H9 (cell line): ENCODE data around the gene COL4A1. TPM values are rescaled to one million over a fixed set of nuclear protein-coding genes. Genes with fewer than 3 reads are reported as not detected.

Experiments used
- DNase-seq: peaks from one replicate; pipeline ENCODE4 v3.0.0-alpha.2; 2017
- H2AFZ ChIP-seq: one replicate; pipeline ENCODE4 v1.6.1; 2013; ENCODE audit warnings: mild to moderate bottlenecking, low read length, control low read depth, moderate library complexity
- H2AK5ac ChIP-seq: 2 replicates; pipeline ENCODE4 v1.6.1; 2013; ENCODE audit warnings: low read length, control low read depth, mixed read lengths; ENCODE audit not compliant: insufficient read length
- H2BK120ac ChIP-seq: one replicate; pipeline ENCODE4 v1.6.1; 2013; ENCODE audit warnings: low read depth, mild to moderate bottlenecking, low read length, control low read depth, inconsistent platforms; ENCODE audit not compliant: poor library complexity, severe bottlenecking
- H2BK12ac ChIP-seq: 2 replicates; pipeline ENCODE4 v1.6.1; 2013; ENCODE audit warnings: low read length, control low read depth, mixed read lengths, low read depth; ENCODE audit not compliant: insufficient read length
- H2BK15ac ChIP-seq: 2 replicates; pipeline ENCODE4 v1.6.1; 2013; ENCODE audit warnings: low read depth, low read length, control low read depth
- H2BK20ac ChIP-seq: one replicate; pipeline ENCODE4 v1.6.1; 2013; ENCODE audit warnings: low read depth, mild to moderate bottlenecking, low read length, control low read depth, inconsistent platforms; ENCODE audit not compliant: poor library complexity, severe bottlenecking
- H2BK5ac ChIP-seq: 2 replicates; pipeline ENCODE4 v1.6.1; 2013; ENCODE audit warnings: low read length, control low read depth, mixed read lengths; ENCODE audit not compliant: insufficient read length
- H3K14ac ChIP-seq: 2 replicates; pipeline ENCODE4 v1.6.1; 2013; ENCODE audit warnings: low read length, control low read depth; ENCODE audit not compliant: insufficient read depth
- H3K18ac ChIP-seq: 2 replicates; pipeline ENCODE4 v1.6.1; 2013; ENCODE audit warnings: low read depth, mild to moderate bottlenecking, mixed read lengths, low read length, control low read depth; ENCODE audit not compliant: insufficient read length
- H3K23ac ChIP-seq: 2 replicates; pipeline ENCODE4 v1.6.1; 2013; ENCODE audit warnings: low read length, control low read depth, mixed read lengths, low read depth; ENCODE audit not compliant: insufficient read length
- H3K23me2 ChIP-seq: 2 replicates; pipeline ENCODE4 v1.6.1; 2013; ENCODE audit warnings: low read depth, mild to moderate bottlenecking, mixed read lengths, low read length, control low read depth; ENCODE audit not compliant: insufficient read length, poor library complexity, severe bottlenecking
- H3K27ac ChIP-seq: 2 replicates; pipeline ENCODE4 v1.5.1; 2013; ENCODE audit warnings: low read length, control low read depth, mixed read lengths, low read depth; ENCODE audit not compliant: insufficient read length
- H3K27me3 ChIP-seq: 2 replicates; pipeline ENCODE4 v1.6.1; 2013; ENCODE audit warnings: low read length, control low read depth, inconsistent platforms; ENCODE audit not compliant: insufficient read depth
- H3K4ac ChIP-seq: 2 replicates; pipeline ENCODE4 v1.6.1; 2013; ENCODE audit warnings: low read depth, mild to moderate bottlenecking, control low read depth, inconsistent platforms, low read length, moderate library complexity
- H3K4me1 ChIP-seq: 2 replicates; pipeline ENCODE4 v1.6.1; 2013; ENCODE audit warnings: low read length, control low read depth, inconsistent platforms; ENCODE audit not compliant: insufficient read depth
- H3K4me2 ChIP-seq: 2 replicates; pipeline ENCODE4 v1.6.1; 2013; ENCODE audit warnings: low read length, control low read depth, mixed read lengths; ENCODE audit not compliant: insufficient read length, insufficient read depth
- H3K56ac ChIP-seq: 2 replicates; pipeline ENCODE4 v1.6.1; 2013; ENCODE audit warnings: low read depth, mild to moderate bottlenecking, mixed read lengths, low read length, control low read depth; ENCODE audit not compliant: insufficient read length
- H3K79me1 ChIP-seq: 2 replicates; pipeline ENCODE4 v1.6.1; 2013; ENCODE audit warnings: low read depth, mild to moderate bottlenecking, moderate library complexity, low read length, control low read depth, inconsistent platforms; ENCODE audit not compliant: insufficient read depth, poor library complexity, severe bottlenecking
- H3K79me2 ChIP-seq: 2 replicates; pipeline ENCODE4 v1.6.1; 2013; ENCODE audit warnings: low read length, control low read depth, inconsistent platforms; ENCODE audit not compliant: insufficient read depth
- H3K9ac ChIP-seq: 2 replicates; pipeline ENCODE4 v1.6.1; 2013; ENCODE audit warnings: low read length, control low read depth, mixed read lengths; ENCODE audit not compliant: insufficient read length; ENCODE audit errors: extremely low read depth
- H3K9me3 ChIP-seq: one replicate; pipeline ENCODE4 v1.6.1; 2013; ENCODE audit warnings: low read depth, low read length, inconsistent platforms; ENCODE audit not compliant: control insufficient read depth
- H3T11ph ChIP-seq: one replicate; pipeline ENCODE4 v1.6.1; 2013; ENCODE audit warnings: mild to moderate bottlenecking, low read length, control low read depth, inconsistent platforms
- H4K20me1 ChIP-seq: one replicate; pipeline ENCODE4 v1.6.1; 2013; ENCODE audit not compliant: control insufficient read depth, insufficient read length, insufficient read depth
- H4K5ac ChIP-seq: 2 replicates; pipeline ENCODE4 v1.6.1; 2013; ENCODE audit warnings: low read depth, mild to moderate bottlenecking, mixed read lengths, low read length, control low read depth; ENCODE audit not compliant: insufficient read length
- H4K8ac ChIP-seq: replicated peaks from 2 replicates; pipeline ENCODE4 v1.6.1; 2013; ENCODE audit warnings: low read length, control low read depth, mixed read lengths, low read depth; ENCODE audit not compliant: insufficient read length
- H4K91ac ChIP-seq: 2 replicates; pipeline ENCODE4 v1.6.1; 2013; ENCODE audit warnings: low read depth, mild to moderate bottlenecking, moderate library complexity, mixed read lengths, low read length, control low read depth; ENCODE audit not compliant: insufficient read length
- H3K27ac Mint-ChIP-seq, 3 experiments: 2 replicates in 2 of 3; 3 replicates in 1 of 3; pipeline ENCODE4 v1.8.0; 2020 to 2021; ENCODE audit warnings: mixed read lengths in 3 of 3, mild to moderate bottlenecking in 1 of 3, moderate library complexity in 1 of 3
- H3K27me3 Mint-ChIP-seq: 2 replicates; pipeline ENCODE4 v1.8.0; 2021; ENCODE audit warnings: low read depth, mild to moderate bottlenecking, moderate library complexity, mixed read lengths
- H3K36me3 Mint-ChIP-seq, 3 experiments: 2 replicates in 2 of 3; 3 replicates in 1 of 3; pipeline ENCODE4 v1.8.0; 2020 to 2021; ENCODE audit warnings: low read depth in 3 of 3, mixed read lengths in 3 of 3; ENCODE audit not compliant: insufficient read depth in 1 of 3
- H3K4me1 Mint-ChIP-seq, 2 experiments: 2 replicates each; pipeline ENCODE4 v1.8.0; 2020; ENCODE audit warnings: mixed read lengths in 2 of 2
- H3K4me3 Mint-ChIP-seq, 2 experiments: 2 replicates in 1 of 2; 3 replicates in 1 of 2; pipeline ENCODE4 v1.8.0; 2020 to 2021; ENCODE audit warnings: mild to moderate bottlenecking in 2 of 2, mixed read lengths in 2 of 2, moderate library complexity in 1 of 2
- H3K9me3 Mint-ChIP-seq, 2 experiments: 2 replicates in 1 of 2; 3 replicates in 1 of 2; pipeline ENCODE4 v1.8.0; 2020; ENCODE audit warnings: mild to moderate bottlenecking in 2 of 2, mixed read lengths in 2 of 2, moderate library complexity in 1 of 2
- WGBS: extraction: QIAGEN DNeasy Blood & Tissue Kit; methylation state at CpG from one replicate; pipeline ENCODE4 v1.1.7; 2013; ENCODE audit warnings: missing lambda C conversion rate, low lambda C conversion rate, mixed read lengths; ENCODE audit not compliant: insufficient read length; ENCODE audit errors: extremely low coverage; 5-methylcytosine and 5-hydroxymethylcytosine counted together
- total RNA-seq: library from RNA; stranded (reverse); gene quantifications from 2 replicates; pipeline ENCODE4 v1.2.1, GENCODE V29; 2021
- TF ChIP-seq, protein P1 (sequence below): fragments of 200-600 bp; sonication (generic); conservative IDR thresholded peaks from 3 replicates; pipeline ENCODE4 v1.8.0; 2021; ENCODE audit warnings: antibody characterized with exemption, mild to moderate bottlenecking

The COL4A1 gene
- total RNA-seq, 1 experiment from 2014 or later: 73.1 TPM

DNA sequence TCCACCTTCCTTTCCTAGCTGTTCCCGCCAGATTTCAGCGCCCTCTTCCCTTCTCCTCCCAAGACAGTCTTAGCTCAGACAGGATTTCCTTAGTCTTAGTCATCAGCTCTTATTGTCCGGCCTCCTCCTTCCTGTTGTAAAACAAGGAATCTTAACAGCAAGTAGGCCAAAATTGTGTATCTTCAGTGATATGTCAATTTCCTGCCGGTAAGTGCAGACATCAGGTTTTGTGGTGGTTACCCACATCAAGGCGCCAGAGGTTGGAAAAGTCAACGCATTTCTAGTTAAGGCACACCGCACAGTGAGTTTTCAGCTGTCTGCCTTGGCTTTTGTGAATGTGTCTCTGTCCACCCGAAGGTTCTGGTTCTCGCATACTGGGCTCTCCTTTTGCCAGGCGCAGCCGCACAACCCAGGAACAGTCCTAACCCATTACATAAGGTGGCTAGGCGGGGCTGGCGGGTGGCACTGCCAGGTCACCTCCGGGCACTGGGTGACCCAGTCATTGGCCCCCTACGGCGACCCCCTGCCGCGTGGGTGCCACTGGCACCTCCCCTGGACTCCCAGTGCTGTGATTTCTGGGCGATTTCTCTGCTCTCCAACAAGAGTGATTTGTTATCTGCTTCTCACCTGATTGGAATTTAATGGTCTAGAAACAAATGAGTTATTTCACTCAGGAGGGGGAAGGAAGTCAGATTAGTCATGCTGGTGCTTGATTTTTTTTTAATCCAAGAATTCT, 13.0 kb upstream of the COL4A1 start:
- H2BK5ac ChIP-seq: no peak overlapping the region
- Mint-ChIP-seq H3K27ac (peak overlapping the region in 1 of 3 experiments; percentile 25; a peak in 2 of 7 replicates), H3K4me1 (peaks cover 23 to 27% of the 10 kb centered on the region in 2 experiments), H3K36me3 (peaks cover 13 to 20% (median 18%) of the 10 kb centered on the region in 3 experiments), H3K4me3 (no peak overlapping the region), H3K27me3 (no peaks in the 10 kb centered on the region), H3K9me3 (peaks cover 0 to 4% of the 10 kb centered on the region in 2 experiments; a peak in 2 of 5 replicates)
- no peak overlapping the region for H3K18ac ChIP-seq
- H3K27me3 ChIP-seq: no peaks in the 10 kb centered on the region
- H3K9me3 ChIP-seq: no peaks in the 10 kb centered on the region
- H3K4me2 ChIP-seq: no peak overlapping the region
- DNase-seq: peak; percentile 25
- no peak overlapping the region for H2BK12ac ChIP-seq
- H3K79me1 ChIP-seq: no peaks in the 10 kb centered on the region
- no peak overlapping the region for H2BK15ac ChIP-seq
- no peaks in the 10 kb centered on the region for H4K20me1 ChIP-seq
- no peak overlapping the region for H3K27ac ChIP-seq
- no peak overlapping the region for H2BK20ac ChIP-seq
- no CpG with 5 or more reads among the region's 19 CpGs for WGBS
- no peak overlapping the region for H2BK120ac ChIP-seq
- no peak overlapping the region for H4K8ac ChIP-seq
- no peak overlapping the region for H3K14ac ChIP-seq
- no peak overlapping the region for H2AK5ac ChIP-seq
- H3K56ac ChIP-seq: no peak overlapping the region
- H3K4me1 ChIP-seq: peaks cover 3% of the 10 kb centered on the region; the same call in 1 of the 2 replicates
- no peak overlapping the region for H4K5ac ChIP-seq
- TF ChIP-seq, protein P1, sequence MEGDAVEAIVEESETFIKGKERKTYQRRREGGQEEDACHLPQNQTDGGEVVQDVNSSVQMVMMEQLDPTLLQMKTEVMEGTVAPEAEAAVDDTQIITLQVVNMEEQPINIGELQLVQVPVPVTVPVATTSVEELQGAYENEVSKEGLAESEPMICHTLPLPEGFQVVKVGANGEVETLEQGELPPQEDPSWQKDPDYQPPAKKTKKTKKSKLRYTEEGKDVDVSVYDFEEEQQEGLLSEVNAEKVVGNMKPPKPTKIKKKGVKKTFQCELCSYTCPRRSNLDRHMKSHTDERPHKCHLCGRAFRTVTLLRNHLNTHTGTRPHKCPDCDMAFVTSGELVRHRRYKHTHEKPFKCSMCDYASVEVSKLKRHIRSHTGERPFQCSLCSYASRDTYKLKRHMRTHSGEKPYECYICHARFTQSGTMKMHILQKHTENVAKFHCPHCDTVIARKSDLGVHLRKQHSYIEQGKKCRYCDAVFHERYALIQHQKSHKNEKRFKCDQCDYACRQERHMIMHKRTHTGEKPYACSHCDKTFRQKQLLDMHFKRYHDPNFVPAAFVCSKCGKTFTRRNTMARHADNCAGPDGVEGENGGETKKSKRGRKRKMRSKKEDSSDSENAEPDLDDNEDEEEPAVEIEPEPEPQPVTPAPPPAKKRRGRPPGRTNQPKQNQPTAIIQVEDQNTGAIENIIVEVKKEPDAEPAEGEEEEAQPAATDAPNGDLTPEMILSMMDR: no peak
- H3K23me2 ChIP-seq: no peaks in the 10 kb centered on the region
- no peak overlapping the region for H3K4ac ChIP-seq
- peaks cover 4% of the 10 kb centered on the region; the same call in 1 of the 2 replicates for H3K79me2 ChIP-seq
- H3K9ac ChIP-seq: no peak overlapping the region
- H3K23ac ChIP-seq: no peak overlapping the region
- no peak overlapping the region for H4K91ac ChIP-seq
- no peak overlapping the region for H3T11ph ChIP-seq
- H2AFZ ChIP-seq: no peak overlapping the region
